Keratinocyte (primary cell): ENCODE measurements around the gene FLRT1. TPM values are rescaled to one million over a fixed set of nuclear protein-coding genes. Genes with fewer than 3 reads are reported as not detected.

Source experiments
- DNase-seq: peaks from one replicate; pipeline ENCODE4 v3.0.0-alpha.2; 2011; ENCODE audit warnings: low read depth, missing footprints, low spot score
- FAIRE-seq: peaks from 2 replicates; lab custom pipeline; 2011; peaks lifted over from hg19 to GRCh38; lab: Jason Lieb, UNC
- H2AFZ ChIP-seq: 2 replicates; pipeline ENCODE4 v1.6.0; 2012; ENCODE audit warnings: low read length, control low read depth, inconsistent platforms; ENCODE audit not compliant: control insufficient read depth
- H3K27ac ChIP-seq: 2 replicates; pipeline ENCODE4 v1.5.1; 2011; ENCODE audit warnings: low read length; ENCODE audit not compliant: control insufficient read depth, insufficient read depth
- H3K27me3 ChIP-seq: 3 replicates; pipeline ENCODE4 v1.6.0; 2011; ENCODE audit warnings: low read length; ENCODE audit not compliant: control insufficient read depth, insufficient read depth; ENCODE audit errors: extremely low read depth
- H3K36me3 ChIP-seq, 2 experiments: 2 replicates in 1 of 2; 3 replicates in 1 of 2; pipeline ENCODE4 v1.5.1; 2011; ENCODE audit warnings: low read length in 2 of 2, mild to moderate bottlenecking in 1 of 2; ENCODE audit not compliant: control insufficient read depth in 2 of 2, insufficient read depth in 2 of 2; ENCODE audit errors: extremely low read depth in 1 of 2
- H3K4me1 ChIP-seq: 3 replicates; pipeline ENCODE4 v1.5.1; 2011; ENCODE audit warnings: low read length; ENCODE audit not compliant: control insufficient read depth, insufficient read depth; ENCODE audit errors: extremely low read depth
- H3K4me2 ChIP-seq: 3 replicates; pipeline ENCODE4 v1.6.0; 2011; ENCODE audit warnings: low read depth, low read length; ENCODE audit not compliant: control insufficient read depth, insufficient read depth; ENCODE audit errors: extremely low read depth
- H3K4me3 ChIP-seq, 3 experiments: fragments of 200-600 bp in 1 of 3; sonication (generic) in 1 of 3; 2 replicates in 2 of 3; 3 replicates in 1 of 3; pipeline ENCODE4 v1.5.1; 2011 to 2016; ENCODE audit warnings: low read length in 3 of 3, mild to moderate bottlenecking in 3 of 3, control low read depth in 2 of 3, inconsistent platforms in 1 of 3, low read depth in 1 of 3, mixed read lengths in 1 of 3, mixed run types in 1 of 3, moderate library complexity in 1 of 3; ENCODE audit not compliant: control insufficient read depth in 2 of 3, insufficient read depth in 2 of 3; ENCODE audit errors: extremely low read depth in 1 of 3
- H3K79me2 ChIP-seq: 2 replicates; pipeline ENCODE4 v1.6.0; 2012; ENCODE audit warnings: low read length; ENCODE audit not compliant: control insufficient read depth, insufficient read depth
- H3K9ac ChIP-seq: 3 replicates; pipeline ENCODE4 v1.6.0; 2011; ENCODE audit warnings: low read length; ENCODE audit not compliant: control insufficient read depth, insufficient read depth; ENCODE audit errors: extremely low read depth
- H3K9me1 ChIP-seq: 3 replicates; pipeline ENCODE4 v1.6.0; 2011; ENCODE audit warnings: low read length; ENCODE audit not compliant: control insufficient read depth, insufficient read depth; ENCODE audit errors: extremely low read depth
- H3K9me3 ChIP-seq: 2 replicates; pipeline ENCODE4 v1.5.1; 2012; ENCODE audit warnings: low read depth, low read length; ENCODE audit not compliant: control insufficient read depth
- H4K20me1 ChIP-seq: 3 replicates; pipeline ENCODE4 v1.6.0; 2011; ENCODE audit warnings: low read length; ENCODE audit not compliant: control insufficient read depth, insufficient read depth; ENCODE audit errors: extremely low read depth
- EZH2 ChIP-seq: IDR thresholded peaks from one replicate; pipeline ENCODE4 v1.6.1; 2012; ENCODE audit warnings: inconsistent platforms, mild to moderate bottlenecking, low read length, moderate library complexity
- dilution Hi-C: fragments of 300-500 bp; cut with MboI; formaldehyde crosslinking; loops from one replicate; pipeline ENCODE4 v1.7.0; 2020; ENCODE audit warnings: low sequenced_read_pairs; ENCODE audit not compliant: extremely low pct_ligation_motif_present
- polyA plus RNA-seq, 5 experiments: library from polyadenylated mRNA; depleted of rRNA in 3 of 5; stranded (reverse) in 3 of 5; stranded (forward) in 1 of 5; unstranded in 1 of 5; fragments of >200 nt; gene quantifications; 1 replicate in 1 of 5; 2 replicates in 3 of 5; 3 replicates in 1 of 5; pipeline versions ENCODE4 v1.2.1 to v1.2.3, GENCODE V29; 2011 to 2012; ENCODE audit warnings: missing spikeins in 2 of 5, low read depth in 1 of 5, low replicate concordance in 1 of 5
- TF ChIP-seq, protein P1 (sequence below), 3 experiments: IDR thresholded peaks in 1 of 3; conservative IDR thresholded peaks in 1 of 3; optimal IDR thresholded peaks in 1 of 3; 2 replicates in 2 of 3; 3 replicates in 1 of 3; pipeline versions ENCODE3 to v1.5.1; 2011; ENCODE audit warnings: low read length in 3 of 3, mild to moderate bottlenecking in 3 of 3, moderate library complexity in 2 of 3, control low read depth in 1 of 3, inconsistent platforms in 1 of 3; ENCODE audit not compliant: insufficient read depth in 2 of 3; ENCODE audit errors: extremely low read depth in 1 of 3

FLRT1 gene
- polyA plus RNA-seq, 1 donor (not counting 4 experiments of a cell fraction or from before 2014, with no cell fraction given): not detected

GRCh38 chr11:64011371-64011770, 24.4 kb upstream of the FLRT1 start:
- Histone ChIP-seq H3K9ac (no peak overlapping the region), H2AFZ (no peak overlapping the region), H4K20me1 (no peaks in the 10 kb centered on the region), H3K27ac (no peak overlapping the region), H3K4me1 (peaks cover 11% of the 10 kb centered on the region), H3K4me2 (no peak overlapping the region), H3K79me2 (no peaks in the 10 kb centered on the region), H3K27me3 (peaks cover 27% of the 10 kb centered on the region), H3K9me1 (no peaks in the 10 kb centered on the region), H3K36me3 (no peaks in the 10 kb centered on the region), H3K9me3 (no peaks in the 10 kb centered on the region), H3K4me3 (no peak overlapping the region)
- FAIRE-seq (no peak), DNase-seq (no peak)
- TF ChIP-seq EZH2: no peak
- TF ChIP-seq, protein P1, sequence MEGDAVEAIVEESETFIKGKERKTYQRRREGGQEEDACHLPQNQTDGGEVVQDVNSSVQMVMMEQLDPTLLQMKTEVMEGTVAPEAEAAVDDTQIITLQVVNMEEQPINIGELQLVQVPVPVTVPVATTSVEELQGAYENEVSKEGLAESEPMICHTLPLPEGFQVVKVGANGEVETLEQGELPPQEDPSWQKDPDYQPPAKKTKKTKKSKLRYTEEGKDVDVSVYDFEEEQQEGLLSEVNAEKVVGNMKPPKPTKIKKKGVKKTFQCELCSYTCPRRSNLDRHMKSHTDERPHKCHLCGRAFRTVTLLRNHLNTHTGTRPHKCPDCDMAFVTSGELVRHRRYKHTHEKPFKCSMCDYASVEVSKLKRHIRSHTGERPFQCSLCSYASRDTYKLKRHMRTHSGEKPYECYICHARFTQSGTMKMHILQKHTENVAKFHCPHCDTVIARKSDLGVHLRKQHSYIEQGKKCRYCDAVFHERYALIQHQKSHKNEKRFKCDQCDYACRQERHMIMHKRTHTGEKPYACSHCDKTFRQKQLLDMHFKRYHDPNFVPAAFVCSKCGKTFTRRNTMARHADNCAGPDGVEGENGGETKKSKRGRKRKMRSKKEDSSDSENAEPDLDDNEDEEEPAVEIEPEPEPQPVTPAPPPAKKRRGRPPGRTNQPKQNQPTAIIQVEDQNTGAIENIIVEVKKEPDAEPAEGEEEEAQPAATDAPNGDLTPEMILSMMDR (optimal IDR thresholded peaks at IDR 0.05 in 1 of 3, IDR thresholded peaks at IDR 0.05 in 1 of 3, conservative IDR thresholded peaks at IDR 0.05 in 1 of 3; ENCODE audit: extremely low read depth in 1 of 3, insufficient read depth in 2 of 3, low read length in 3 of 3): no peak
- dilution Hi-C loops: no loop called here

- H3K9me3 ChIP-seq: no peaks in the 10 kb centered on the region
- H3K27ac ChIP-seq: no peak overlapping the region
- no peak for TF ChIP-seq EZH2
- TF ChIP-seq, protein P1 (optimal IDR thresholded peaks at IDR 0.05 in 1 of 3, IDR thresholded peaks at IDR 0.05 in 1 of 3, conservative IDR thresholded peaks at IDR 0.05 in 1 of 3; ENCODE audit: extremely low read depth in 1 of 3, insufficient read depth in 2 of 3, low read length in 3 of 3): no peak
- FAIRE-seq (no peak), DNase-seq (no peak)
- no peak overlapping the region for H3K9ac ChIP-seq
- H3K4me2 ChIP-seq: no peak overlapping the region
- H3K4me1 ChIP-seq: no peaks in the 10 kb centered on the region
- H3K79me2 ChIP-seq: no peaks in the 10 kb centered on the region
- dilution Hi-C loops: no loop called here
- no peaks in the 10 kb centered on the region for H4K20me1 ChIP-seq
- H3K27me3 ChIP-seq: peaks cover 10% of the 10 kb centered on the region
- no peaks in the 10 kb centered on the region for H3K36me3 ChIP-seq
- H2AFZ ChIP-seq: no peak overlapping the region
- no peak overlapping the region for H3K4me3 ChIP-seq
- H3K9me1 ChIP-seq: no peaks in the 10 kb centered on the region
Observed at GRCh38 chr11:64013141-64013896, 22.4 kb upstream of the FLRT1 start.
